HG02885 (cell line): ENCODE data around the gene ADAP2.
"Not testable (repeated sequence)": the region's sequence is repeated elsewhere in the genome, so short reads cannot be mapped to it uniquely, and the experiment has no call there.

ENCODE experiments used
- ATAC-seq: cut with Tn5 transposase; IDR thresholded peaks from one replicate; pipeline ENCODE4 v1.9.1; 2021; ENCODE audit warnings: mild to moderate bottlenecking; ENCODE audit not compliant: unreplicated experiment, poor library complexity

The ADAP2 gene

GRCh38 chr17:30965686-30966085 is 43.9 kb downstream of the ADAP2 start:
- no peak for ATAC-seq

- not testable (repeated sequence) for ATAC-seq
These were observed 46.2 kb downstream of the ADAP2 start for GRCh38 chr17:30967911-30968310.

DNA sequence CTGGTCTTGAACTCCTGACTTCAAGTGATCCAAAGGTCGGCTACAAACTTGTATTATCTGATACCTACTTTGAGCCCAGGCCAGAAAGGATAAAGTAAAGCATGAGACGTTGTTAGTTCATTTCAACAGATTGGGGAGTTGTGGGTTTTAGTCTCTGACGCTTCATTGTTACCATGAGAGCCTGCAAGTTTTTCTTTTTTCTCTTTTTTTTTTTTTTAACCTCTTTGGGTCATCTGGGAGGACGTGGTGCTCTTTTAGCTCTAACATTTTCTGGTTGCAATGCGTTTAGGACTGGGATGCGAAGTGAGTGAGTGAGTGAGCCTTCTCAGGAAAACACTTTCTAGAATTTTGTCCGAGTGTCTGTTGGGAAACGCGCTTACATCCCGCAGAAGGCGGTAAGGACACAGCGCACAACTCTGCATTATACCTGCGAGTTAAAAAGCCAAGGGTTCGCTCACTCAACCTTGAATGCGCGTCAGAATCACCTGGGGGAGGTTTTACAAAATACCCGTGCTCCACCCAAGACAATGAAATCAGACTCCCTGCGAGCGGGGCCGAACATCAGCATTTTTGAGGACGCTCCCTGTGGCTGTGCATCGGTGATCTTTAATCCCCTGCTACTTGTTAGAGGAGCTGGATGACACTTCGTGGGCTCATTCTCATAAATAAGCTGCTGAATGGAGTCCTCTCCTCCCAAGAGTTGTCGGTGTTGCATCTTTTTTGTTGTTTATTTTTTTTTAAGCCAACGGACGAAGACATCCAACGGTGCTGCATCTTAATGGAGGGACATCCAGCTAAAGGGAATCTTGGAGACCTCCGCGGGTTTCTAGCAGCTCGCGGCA is 48.5 kb downstream of the ADAP2 start:
- peak; percentile 35 for ATAC-seq

DNA sequence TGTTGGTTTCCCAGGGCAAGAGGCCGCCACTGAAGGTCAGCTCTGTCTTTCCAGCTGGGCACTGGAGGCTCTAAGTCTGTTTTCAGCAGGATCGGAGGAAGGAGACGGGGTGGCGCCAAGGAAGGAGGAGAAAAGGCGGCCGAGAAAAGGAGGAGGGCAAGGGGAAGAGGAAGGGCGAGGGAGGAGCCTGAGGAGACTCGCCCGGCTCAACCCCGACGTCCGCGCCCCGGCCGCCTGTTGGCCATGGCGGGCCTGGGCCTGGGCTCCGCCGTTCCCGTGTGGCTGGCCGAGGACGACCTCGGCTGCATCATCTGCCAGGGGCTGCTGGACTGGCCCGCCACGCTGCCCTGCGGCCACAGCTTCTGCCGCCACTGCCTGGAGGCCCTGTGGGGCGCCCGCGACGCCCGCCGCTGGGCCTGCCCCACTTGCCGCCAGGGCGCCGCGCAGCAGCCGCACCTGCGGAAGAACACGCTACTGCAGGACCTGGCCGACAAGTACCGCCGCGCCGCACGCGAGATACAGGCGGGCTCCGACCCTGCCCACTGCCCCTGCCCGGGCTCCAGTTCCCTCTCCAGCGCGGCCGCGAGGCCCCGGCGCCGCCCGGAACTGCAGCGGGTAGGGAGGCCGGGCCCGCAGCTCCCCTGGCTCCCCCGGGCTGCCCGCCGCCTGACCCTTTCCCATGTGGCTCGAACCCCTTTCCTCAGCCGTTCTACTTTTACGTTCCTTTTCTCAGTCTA is 49.3 kb downstream of the ADAP2 start, which contains the start of gene RNF135:
Gene RNF135, plus strand, starts transcription at position 209 of the 737 bp plus-strand sequence. Its CDS starts 35 bp downstream, at position 244.
- peak; percentile 67 for ATAC-seq

- no peak for ATAC-seq
These were observed 53.5 kb downstream of the ADAP2 start for GRCh38 chr17:30975042-30975820.

DNA sequence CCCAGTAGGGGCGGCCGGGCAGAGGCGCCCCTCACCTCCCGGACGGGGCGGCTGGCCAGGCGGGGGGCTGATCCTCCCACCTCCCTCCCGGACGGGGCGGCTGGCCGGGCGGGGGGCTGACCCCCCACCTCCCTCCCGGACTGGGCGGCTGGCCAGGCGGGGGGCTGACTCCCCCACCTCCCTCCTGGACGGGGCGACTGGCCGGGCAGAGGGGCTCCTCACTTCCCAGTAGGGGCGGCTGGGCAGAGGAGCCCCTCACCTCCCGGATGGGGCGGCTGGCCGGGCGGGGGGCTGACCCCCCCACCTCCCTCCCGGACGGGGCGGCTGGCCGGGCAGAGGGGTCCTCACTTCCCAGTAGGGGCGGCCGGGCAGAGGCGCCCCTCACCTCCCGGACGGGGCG is 58.2 kb downstream of the ADAP2 start:
- ATAC-seq: not testable (repeated sequence)

DNA sequence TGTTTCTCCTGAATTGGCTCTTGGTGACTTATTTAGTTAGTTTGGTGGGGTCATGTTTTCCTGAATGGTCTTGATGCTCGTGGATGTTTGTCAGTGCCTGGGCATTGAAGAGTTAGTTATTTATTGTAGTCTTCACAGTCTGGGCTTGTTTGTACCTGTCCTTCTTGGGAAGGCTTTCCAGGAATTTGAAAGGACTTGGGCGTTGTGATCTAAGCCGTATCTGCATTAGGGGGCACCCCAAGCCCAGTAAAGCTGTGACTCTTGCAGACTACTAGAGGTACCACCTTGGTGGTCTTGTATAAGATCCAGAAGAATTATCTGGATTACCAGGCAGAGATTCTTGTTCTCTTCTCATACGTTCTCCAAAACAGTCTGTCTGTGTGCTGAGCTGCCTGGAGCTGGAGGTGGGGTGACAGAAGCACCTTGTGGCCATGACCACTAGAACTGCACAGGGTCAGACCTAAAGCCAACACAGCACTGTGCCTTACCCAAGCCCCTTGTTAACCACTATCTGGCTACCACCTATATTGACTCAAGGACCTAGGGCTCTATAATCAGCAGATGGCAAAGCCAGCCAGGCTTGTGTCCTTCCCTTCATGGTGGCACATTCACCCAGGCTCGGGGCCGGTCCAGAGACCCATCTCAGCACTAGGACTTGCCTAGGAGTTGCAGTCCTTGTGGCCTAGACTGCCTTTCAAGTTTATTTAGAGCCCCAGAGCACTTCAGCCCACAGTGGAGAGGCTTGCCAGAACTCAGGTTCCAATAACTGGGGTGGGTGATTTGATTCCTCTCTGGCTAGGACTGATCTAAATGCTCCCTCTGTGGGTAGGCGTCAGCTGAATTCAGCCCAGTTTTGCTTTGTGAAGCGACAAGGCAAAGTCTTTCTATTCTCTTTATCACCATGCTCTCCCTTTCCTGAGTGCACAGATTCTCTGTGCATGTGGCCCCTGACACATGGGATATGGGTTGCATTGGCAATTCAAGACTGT is 60.1 kb downstream of the ADAP2 start:
- no peak for ATAC-seq

DNA sequence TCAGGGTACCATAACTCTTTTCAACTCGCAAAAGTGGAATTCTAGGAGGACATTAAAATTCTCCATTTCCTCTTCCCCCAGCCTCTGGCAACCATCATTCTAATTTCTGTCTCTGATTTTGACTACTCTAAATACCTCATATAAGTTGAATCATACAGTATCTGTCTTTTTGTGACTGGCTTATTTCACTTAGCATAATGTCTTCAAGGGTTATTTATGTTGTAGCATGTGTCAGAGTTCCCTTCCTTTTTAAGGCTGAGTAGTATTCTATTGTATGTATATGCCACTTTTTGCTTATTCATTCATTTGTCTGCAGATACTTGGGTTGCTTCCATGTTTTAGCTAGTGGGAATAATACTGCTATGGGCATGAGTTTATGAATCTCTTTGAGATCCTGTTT is 61.1 kb downstream of the ADAP2 start:
- ATAC-seq: no peak

DNA sequence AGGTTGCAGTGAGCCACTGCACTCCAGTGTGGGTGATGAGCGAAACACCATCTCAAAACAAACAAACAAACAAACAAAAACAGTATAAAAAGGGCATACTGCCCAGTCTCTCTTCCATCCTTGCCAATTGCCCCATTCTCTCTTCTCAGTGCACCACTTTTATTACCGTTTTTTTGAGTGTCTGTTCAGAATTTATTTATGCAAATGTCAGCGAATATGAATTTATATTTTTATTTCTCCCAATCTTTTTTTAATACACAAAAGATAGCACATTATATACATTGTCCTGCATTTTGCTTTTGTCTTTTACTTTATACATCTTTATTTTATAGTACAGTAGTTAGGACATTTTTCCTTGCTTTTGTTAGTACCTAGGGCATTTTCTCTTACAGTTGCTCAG is 68.7 kb downstream of the ADAP2 start:
- ATAC-seq: no peak

- ATAC-seq: no peak
These were observed 70.8 kb downstream of the ADAP2 start for GRCh38 chr17:30992551-30992950.

GRCh38 chr17:30995347-30995746 is 73.6 kb downstream of the ADAP2 start:
- no peak for ATAC-seq

DNA sequence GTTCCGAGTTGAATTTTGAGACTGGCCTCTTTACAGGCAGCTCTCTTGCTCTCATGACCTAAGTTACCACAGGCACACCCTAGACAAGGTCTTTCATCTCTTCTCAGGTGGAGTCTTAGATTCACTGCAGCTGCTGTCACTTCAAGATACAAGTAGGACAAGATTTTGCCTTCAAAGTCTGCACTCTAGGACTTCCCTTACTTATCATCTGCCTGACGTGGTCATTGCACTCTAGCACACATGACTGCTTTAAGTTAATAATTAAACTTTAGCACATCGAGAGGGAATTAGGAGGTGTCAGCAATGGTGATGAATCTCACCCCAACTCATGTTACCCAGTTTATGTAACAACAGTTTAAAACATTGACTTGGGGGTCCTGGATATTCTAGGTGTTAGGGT is 74.7 kb downstream of the ADAP2 start:
- no peak for ATAC-seq

- ATAC-seq: no peak
These were observed 75.5 kb downstream of the ADAP2 start for GRCh38 chr17:30997270-30997669.

- ATAC-seq: no peak
These were observed 76.1 kb downstream of the ADAP2 start for GRCh38 chr17:30997842-30998241.

DNA sequence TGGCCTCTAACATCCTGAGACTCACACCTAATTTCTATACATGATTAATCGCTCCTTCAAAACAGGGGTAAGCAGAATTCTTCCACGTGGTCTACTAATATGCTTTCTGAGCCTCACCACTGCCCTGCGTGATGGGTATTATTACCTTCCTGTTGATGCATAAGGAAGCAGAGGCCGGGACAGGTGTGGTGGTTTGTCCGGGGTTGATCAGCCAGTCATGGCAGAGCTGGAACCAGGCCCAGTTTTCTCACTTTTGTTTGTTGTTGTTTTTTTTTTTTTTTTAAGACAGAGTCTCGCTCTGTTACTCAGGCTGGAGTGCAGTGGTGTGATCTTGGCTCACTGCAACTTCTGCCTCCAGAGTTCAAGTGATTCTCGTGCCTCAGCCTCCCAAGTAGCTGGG is 80.3 kb downstream of the ADAP2 start:
- no peak for ATAC-seq

- ATAC-seq: no peak
These were observed 81.6 kb downstream of the ADAP2 start for GRCh38 chr17:31003225-31003866.

- ATAC-seq: no peak
These were observed 82.4 kb downstream of the ADAP2 start for GRCh38 chr17:31004160-31004559.

DNA sequence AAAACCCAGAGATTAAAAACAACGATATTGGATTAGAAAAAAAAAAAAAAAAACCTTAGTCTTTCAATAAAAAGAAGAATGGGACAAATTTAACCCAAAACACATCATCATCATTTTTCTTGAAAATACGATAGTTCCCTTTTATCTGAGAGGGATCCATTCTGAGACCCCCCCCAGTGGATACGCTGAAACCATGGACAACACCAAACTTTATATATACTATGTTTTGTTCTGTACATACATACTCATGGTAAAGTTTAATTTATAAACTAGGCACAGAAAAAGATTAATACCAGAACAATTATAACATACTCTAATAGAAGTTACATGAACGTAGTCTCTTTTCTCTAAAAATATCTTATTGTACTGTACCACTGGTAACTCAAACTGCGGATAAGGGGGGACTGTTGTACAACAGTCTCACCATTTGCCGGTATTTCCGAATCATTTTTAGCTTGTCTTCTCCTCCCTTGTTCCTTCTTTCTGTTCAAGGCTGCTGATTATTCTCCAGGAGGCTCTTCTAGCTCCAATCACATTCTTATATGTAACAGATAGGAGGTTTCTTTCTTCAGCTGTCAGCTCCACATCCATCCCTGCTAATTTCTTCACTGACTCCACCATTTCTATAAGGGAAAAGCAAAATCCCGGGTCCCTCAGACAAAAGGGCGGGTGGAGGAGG is 86.1 kb downstream of the ADAP2 start:
- no peak for ATAC-seq
